NT2/D1 (cell line): Measurements from ENCODE around the gene ADGRG3.

Experiments
- YY1 ChIP-seq: IDR thresholded peaks from 2 replicates; pipeline ENCODE4 v1.6.1; 2011; ENCODE audit not compliant: insufficient read length, insufficient read depth
- ZNF274 ChIP-seq: IDR thresholded peaks from 2 replicates; pipeline ENCODE4 v1.6.1; 2011; ENCODE audit warnings: mild to moderate bottlenecking, low read depth, low read length

DNA sequence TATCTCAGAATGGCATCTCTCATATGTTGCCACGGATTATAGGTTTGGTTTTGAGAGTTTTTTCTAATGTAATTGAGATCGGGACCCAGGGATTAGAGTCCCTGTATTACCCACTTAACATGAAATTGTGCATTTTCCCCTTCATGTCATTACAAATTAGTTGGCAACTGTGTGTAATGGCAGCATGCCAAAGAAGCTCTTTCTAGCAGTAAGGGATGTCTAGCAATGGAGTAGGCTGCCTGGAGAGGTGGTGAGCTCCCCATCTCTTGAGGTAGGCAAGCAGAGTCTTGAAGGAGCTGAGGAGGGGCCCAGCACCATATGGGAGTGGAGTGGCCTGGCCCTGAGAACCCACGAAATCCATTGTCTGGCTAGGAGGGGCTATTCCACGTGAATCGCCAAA lies 57.4 kb downstream of the ADGRG3 start:
- TF ChIP-seq ZNF274, result no peak
- TF ChIP-seq YY1, result no peak
